ENCODE results near the gene E2F7.

DNA sequence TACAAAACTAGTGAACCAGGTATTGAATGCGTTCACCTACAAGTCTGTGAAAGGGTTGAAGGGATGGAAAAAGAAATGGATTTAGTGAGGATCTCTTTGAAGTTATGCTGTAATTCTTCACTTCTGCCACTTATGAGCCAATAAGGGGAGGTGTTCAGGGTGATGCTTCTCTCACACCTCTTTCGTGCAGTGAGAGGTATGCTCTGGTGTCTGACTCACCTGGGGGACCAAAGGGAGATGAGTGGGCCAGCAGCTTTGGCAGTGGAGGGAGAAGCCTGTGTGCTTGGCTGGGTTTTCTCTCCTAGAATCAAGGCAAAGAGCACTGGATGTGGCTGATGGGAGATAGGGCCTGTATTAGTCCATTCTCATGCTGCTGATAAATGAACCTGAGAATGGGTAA lies 45.4 kb downstream of the E2F7 start:
- TF ChIP-seq POLR2A (IDR thresholded peaks at IDR 0.05): no peak
- TF ChIP-seq, protein P1, sequence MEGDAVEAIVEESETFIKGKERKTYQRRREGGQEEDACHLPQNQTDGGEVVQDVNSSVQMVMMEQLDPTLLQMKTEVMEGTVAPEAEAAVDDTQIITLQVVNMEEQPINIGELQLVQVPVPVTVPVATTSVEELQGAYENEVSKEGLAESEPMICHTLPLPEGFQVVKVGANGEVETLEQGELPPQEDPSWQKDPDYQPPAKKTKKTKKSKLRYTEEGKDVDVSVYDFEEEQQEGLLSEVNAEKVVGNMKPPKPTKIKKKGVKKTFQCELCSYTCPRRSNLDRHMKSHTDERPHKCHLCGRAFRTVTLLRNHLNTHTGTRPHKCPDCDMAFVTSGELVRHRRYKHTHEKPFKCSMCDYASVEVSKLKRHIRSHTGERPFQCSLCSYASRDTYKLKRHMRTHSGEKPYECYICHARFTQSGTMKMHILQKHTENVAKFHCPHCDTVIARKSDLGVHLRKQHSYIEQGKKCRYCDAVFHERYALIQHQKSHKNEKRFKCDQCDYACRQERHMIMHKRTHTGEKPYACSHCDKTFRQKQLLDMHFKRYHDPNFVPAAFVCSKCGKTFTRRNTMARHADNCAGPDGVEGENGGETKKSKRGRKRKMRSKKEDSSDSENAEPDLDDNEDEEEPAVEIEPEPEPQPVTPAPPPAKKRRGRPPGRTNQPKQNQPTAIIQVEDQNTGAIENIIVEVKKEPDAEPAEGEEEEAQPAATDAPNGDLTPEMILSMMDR (IDR thresholded peaks at IDR 0.05): no peak
